ENCODE measurements around the gene CLEC3B. TPM values are rescaled to one million over a fixed set of nuclear protein-coding genes. Genes with fewer than 3 reads are reported as not detected.
"Not testable (repeated sequence)": the region's sequence is repeated elsewhere in the genome, so short reads cannot be mapped to it uniquely, and the experiment has no call there.

Gene CLEC3B
- polyA plus RNA-seq, 4 donors, result 25.6 to 40.3 (median 29.5) TPM

- DNase-seq (ENCODE audit: low read depth in 4 of 4, low spot score in 3 of 4), result no peak
Measured at GRCh38 chr3:45033791-45034190, 7.7 kb downstream of the CLEC3B start.

- DNase-seq (ENCODE audit: low read depth in 4 of 4, low spot score in 3 of 4), result no peak
Measured at GRCh38 chr3:45034612-45035252, 8.6 kb downstream of the CLEC3B start.

GRCh38 chr3:45035441-45036301 is 9.6 kb downstream of the CLEC3B start:
- no peak for DNase-seq (ENCODE audit: low read depth in 4 of 4, low spot score in 3 of 4)

GRCh38 chr3:45037720-45038455 is 11.8 kb downstream of the CLEC3B start:
- peak; percentile 83 to 90 (median 86) for DNase-seq (ENCODE audit: low read depth in 4 of 4, low spot score in 3 of 4)

- DNase-seq (ENCODE audit: low read depth in 4 of 4, low spot score in 3 of 4), result no peak
Measured at GRCh38 chr3:45041666-45042065, 15.6 kb downstream of the CLEC3B start.

- DNase-seq (ENCODE audit: low read depth in 4 of 4, low spot score in 3 of 4), result no peak
Measured at GRCh38 chr3:45042162-45042561, 16.1 kb downstream of the CLEC3B start.

- no peak for DNase-seq (ENCODE audit: low read depth in 4 of 4, low spot score in 3 of 4)
Measured at GRCh38 chr3:45043728-45044299, 17.7 kb downstream of the CLEC3B start.

- DNase-seq (ENCODE audit: low read depth in 4 of 4, low spot score in 3 of 4), result no peak
Measured at GRCh38 chr3:45048244-45048643, 22.1 kb downstream of the CLEC3B start.

- no peak for DNase-seq (ENCODE audit: low read depth in 4 of 4, low spot score in 3 of 4)
Measured at GRCh38 chr3:45049807-45050206, 23.7 kb downstream of the CLEC3B start.

- DNase-seq (ENCODE audit: low read depth in 4 of 4, low spot score in 3 of 4), result no peak
Measured at GRCh38 chr3:45051685-45052084, 25.6 kb downstream of the CLEC3B start.

- DNase-seq (ENCODE audit: low read depth in 4 of 4, low spot score in 3 of 4), result not testable (repeated sequence)
Measured at GRCh38 chr3:45053805-45054195, 27.7 kb downstream of the CLEC3B start.

GRCh38 chr3:45054196-45054857 is 28.2 kb downstream of the CLEC3B start:
- DNase-seq (ENCODE audit: low read depth in 4 of 4, low spot score in 3 of 4), result no peak

- no peak for DNase-seq (ENCODE audit: low read depth in 4 of 4, low spot score in 3 of 4)
Measured at GRCh38 chr3:45055032-45055410, 28.9 kb downstream of the CLEC3B start.

GRCh38 chr3:45055411-45056143 is 29.5 kb downstream of the CLEC3B start:
- DNase-seq (ENCODE audit: low read depth in 4 of 4, low spot score in 3 of 4), result no peak

- DNase-seq (ENCODE audit: low read depth in 4 of 4, low spot score in 3 of 4), result no peak
Measured at GRCh38 chr3:45056608-45057301, 30.7 kb downstream of the CLEC3B start.

GRCh38 chr3:45057557-45057956 is 31.5 kb downstream of the CLEC3B start:
- DNase-seq (ENCODE audit: low read depth in 4 of 4, low spot score in 3 of 4), result no peak

GRCh38 chr3:45059132-45059531 is 33.0 kb downstream of the CLEC3B start:
- no peak for DNase-seq (ENCODE audit: low read depth in 4 of 4, low spot score in 3 of 4)

- no peak for DNase-seq (ENCODE audit: low read depth in 4 of 4, low spot score in 3 of 4)
Measured at GRCh38 chr3:45060165-45060892, 34.2 kb downstream of the CLEC3B start.

- DNase-seq (ENCODE audit: low read depth in 4 of 4, low spot score in 3 of 4), result no peak
Measured at GRCh38 chr3:45062697-45063070, 36.6 kb downstream of the CLEC3B start.
